ENCODE data around the gene DCUN1D5. TPM values are rescaled to one million over a fixed set of nuclear protein-coding genes. Genes with fewer than 3 reads are reported as not detected.
A peak's percentile ranks its signal among the peaks of the same experiment; 100 is the strongest.

The DCUN1D5 gene
- total RNA-seq = 10 to 100 TPM in 2 of 3 donors, 1 to 10 TPM in 1; 9.4 to 18.9 (median 14.5) TPM
- long read RNA-seq, donor 1, transcript DCUN1D5-201 (8 exons, 1,337 nt) = major isoform, 15 of 24 reads
- long read RNA-seq, donor 1, partial matches to known transcripts = 3 of 24 reads
- long read RNA-seq, donor 1, other reads (novel, unspliced or antisense) = 4 of 24 reads
- long read RNA-seq, donor 2, transcript DCUN1D5-201 (8 exons, 1,337 nt) = major isoform, 9 of 13 reads
- long read RNA-seq, donor 2, partial matches to known transcripts = 1 of 13 reads
- long read RNA-seq, donor 2, other reads (novel, unspliced or antisense) = 3 of 13 reads

- TF ChIP-seq CTCF (IDR thresholded peaks at IDR 0.05) = no peak
- Histone ChIP-seq H3K4me1 (ENCODE audit: low read depth) (peaks cover 14% of the 10 kb centered on the region), H3K9me3 (no peaks in the 10 kb centered on the region), H3K36me3 (ENCODE audit: low read depth) (no peaks in the 10 kb centered on the region), H3K4me3 (peak within 1 kb of the TSS; percentile 81)
- DNase-seq (peak; percentile 98), ATAC-seq (peak; percentile 100)
- intact Hi-C loops (cut with DNase I, micrococcal nuclease) = no loop called here
Observed at GRCh38 chr11:103091801-103092524, at the start of gene DCUN1D5. DCUN1D5 (minus strand) TSS chr11:103092160; CDS start chr11:103091872, 288 bp downstream.

- DNase-seq (no peak), ATAC-seq (no peak)
- H3K4me1 ChIP-seq (ENCODE audit: low read depth) = no peaks in the 10 kb centered on the region
- no peaks in the 10 kb centered on the region for H3K36me3 ChIP-seq (ENCODE audit: low read depth)
- no peaks in the 10 kb centered on the region for H3K9me3 ChIP-seq
- no peak overlapping the region for H3K4me3 ChIP-seq
- no peak for TF ChIP-seq CTCF (IDR thresholded peaks at IDR 0.05)
- intact Hi-C loops (cut with DNase I, micrococcal nuclease) = no loop called here
Observed at GRCh38 chr11:103125462-103125861, 33.5 kb upstream of the DCUN1D5 start.

- intact Hi-C loops (cut with DNase I, micrococcal nuclease) = no loop called here
- H3K4me1 ChIP-seq (ENCODE audit: low read depth) = no peaks in the 10 kb centered on the region
- DNase-seq = no peak
- no peak for TF ChIP-seq CTCF (IDR thresholded peaks at IDR 0.05)
- H3K4me3 ChIP-seq = no peak overlapping the region
- ATAC-seq = no peak
- no peaks in the 10 kb centered on the region for H3K36me3 ChIP-seq (ENCODE audit: low read depth)
- no peaks in the 10 kb centered on the region for H3K9me3 ChIP-seq
Observed at GRCh38 chr11:103114836-103115235, 22.9 kb upstream of the DCUN1D5 start.

- Histone ChIP-seq H3K4me1 (ENCODE audit: low read depth) (no peaks in the 10 kb centered on the region), H3K9me3 (no peaks in the 10 kb centered on the region), H3K36me3 (ENCODE audit: low read depth) (no peaks in the 10 kb centered on the region), H3K4me3 (no peak overlapping the region)
- intact Hi-C loops (cut with DNase I, micrococcal nuclease) = no loop called here
- TF ChIP-seq CTCF (IDR thresholded peaks at IDR 0.05) = no peak
- DNase-seq (no peak), ATAC-seq (no peak)
Observed at GRCh38 chr11:103112364-103112763, 20.4 kb upstream of the DCUN1D5 start.

GRCh38 chr11:103111400-103111799 is 19.4 kb upstream of the DCUN1D5 start:
- Histone ChIP-seq H3K4me3 (no peak overlapping the region), H3K9me3 (no peaks in the 10 kb centered on the region), H3K36me3 (ENCODE audit: low read depth) (no peaks in the 10 kb centered on the region), H3K4me1 (ENCODE audit: low read depth) (no peaks in the 10 kb centered on the region)
- DNase-seq (no peak), ATAC-seq (no peak)
- intact Hi-C loops (cut with DNase I, micrococcal nuclease) = no loop called here
- no peak for TF ChIP-seq CTCF (IDR thresholded peaks at IDR 0.05)

All from mucosa of descending colon (tissue), 3 donors.